ENCODE data around the gene DNAH6.
"Not testable (repeated sequence)": the region's sequence is repeated elsewhere in the genome, so short reads cannot be mapped to it uniquely, and the experiment has no call there.

The DNAH6 gene

GRCh38 chr2:84857566-84857965, 341.3 kb downstream of the DNAH6 start:
- Histone ChIP-seq H3K4me3 (ENCODE audit: insufficient read length, low read depth) (no peak overlapping the region), H3K36me3 (ENCODE audit: insufficient read depth, insufficient read length, low read length) (no peaks in the 10 kb centered on the region), H3K9me3 (ENCODE audit: insufficient read depth, low read length) (peaks cover 10% of the 10 kb centered on the region; the same call in 1 of the 2 replicates), H3K27me3 (ENCODE audit: insufficient read depth, insufficient read length) (peaks cover 46% of the 10 kb centered on the region), H3K4me1 (ENCODE audit: insufficient read depth, insufficient read length) (peaks cover 8% of the 10 kb centered on the region), H3K9ac (ENCODE audit: insufficient read length, low read depth) (no peak overlapping the region)
- TF ChIP-seq YY1 (IDR thresholded peaks at IDR 0.05; ENCODE audit: insufficient read depth, insufficient read length) (no peak), ZNF274 (IDR thresholded peaks at IDR 0.05; ENCODE audit: low read depth, low read length) (no peak), SUZ12 (IDR thresholded peaks at IDR 0.05; ENCODE audit: extremely low read depth, insufficient read depth, insufficient read length) (no peak)
- no peak for DNase-seq (ENCODE audit: low read depth, low spot score)

GRCh38 chr2:84858123-84858522, 341.8 kb downstream of the DNAH6 start:
- H3K4me3 ChIP-seq (ENCODE audit: insufficient read length, low read depth): no peak overlapping the region
- no peak for DNase-seq (ENCODE audit: low read depth, low spot score)

GRCh38 chr2:84858937-84859336, 342.6 kb downstream of the DNAH6 start:
- Histone ChIP-seq H3K4me1 (ENCODE audit: insufficient read depth, insufficient read length) (peaks cover 8% of the 10 kb centered on the region), H3K4me3 (ENCODE audit: insufficient read length, low read depth) (no peak overlapping the region), H3K36me3 (ENCODE audit: insufficient read depth, insufficient read length, low read length) (no peaks in the 10 kb centered on the region), H3K9me3 (ENCODE audit: insufficient read depth, low read length) (no peaks in the 10 kb centered on the region), H3K27me3 (ENCODE audit: insufficient read depth, insufficient read length) (peaks cover 41% of the 10 kb centered on the region), H3K9ac (ENCODE audit: insufficient read length, low read depth) (no peak overlapping the region)
- DNase-seq (ENCODE audit: low read depth, low spot score): no peak
- TF ChIP-seq SUZ12 (IDR thresholded peaks at IDR 0.05; ENCODE audit: extremely low read depth, insufficient read depth, insufficient read length) (no peak), ZNF274 (IDR thresholded peaks at IDR 0.05; ENCODE audit: low read depth, low read length) (no peak), YY1 (IDR thresholded peaks at IDR 0.05; ENCODE audit: insufficient read depth, insufficient read length) (no peak)

More at GRCh38 chr2:84858123-84858522, 341.8 kb downstream of the DNAH6 start:
- peaks cover 8% of the 10 kb centered on the region for H3K4me1 ChIP-seq (ENCODE audit: insufficient read depth, insufficient read length)
- no peak overlapping the region for H3K9ac ChIP-seq (ENCODE audit: insufficient read length, low read depth)
- no peaks in the 10 kb centered on the region for H3K36me3 ChIP-seq (ENCODE audit: insufficient read depth, insufficient read length, low read length)
- H3K9me3 ChIP-seq (ENCODE audit: insufficient read depth, low read length): peaks cover 5% of the 10 kb centered on the region; the same call in 1 of the 2 replicates
- TF ChIP-seq ZNF274 (IDR thresholded peaks at IDR 0.05; ENCODE audit: low read depth, low read length) (no peak), SUZ12 (IDR thresholded peaks at IDR 0.05; ENCODE audit: extremely low read depth, insufficient read depth, insufficient read length) (no peak), YY1 (IDR thresholded peaks at IDR 0.05; ENCODE audit: insufficient read depth, insufficient read length) (no peak)
- peaks cover 46% of the 10 kb centered on the region for H3K27me3 ChIP-seq (ENCODE audit: insufficient read depth, insufficient read length)

GRCh38 chr2:84861539-84861938, 345.2 kb downstream of the DNAH6 start:
- H3K9ac ChIP-seq (ENCODE audit: insufficient read length, low read depth): no peak overlapping the region
- DNase-seq (ENCODE audit: low read depth, low spot score): no peak
- no peak for TF ChIP-seq SUZ12 (IDR thresholded peaks at IDR 0.05; ENCODE audit: extremely low read depth, insufficient read depth, insufficient read length)
- TF ChIP-seq ZNF274 (IDR thresholded peaks at IDR 0.05; ENCODE audit: low read depth, low read length): no peak
- no peak for TF ChIP-seq YY1 (IDR thresholded peaks at IDR 0.05; ENCODE audit: insufficient read depth, insufficient read length)
- H3K4me3 ChIP-seq (ENCODE audit: insufficient read length, low read depth): no peak overlapping the region
- no peaks in the 10 kb centered on the region for H3K9me3 ChIP-seq (ENCODE audit: insufficient read depth, low read length)
- H3K4me1 ChIP-seq (ENCODE audit: insufficient read depth, insufficient read length): peaks cover 4% of the 10 kb centered on the region
- peaks cover 22% of the 10 kb centered on the region for H3K27me3 ChIP-seq (ENCODE audit: insufficient read depth, insufficient read length)
- H3K36me3 ChIP-seq (ENCODE audit: insufficient read depth, insufficient read length, low read length): no peaks in the 10 kb centered on the region

- no peaks in the 10 kb centered on the region for H3K36me3 ChIP-seq (ENCODE audit: insufficient read depth, insufficient read length, low read length)
- DNase-seq (ENCODE audit: low read depth, low spot score): no peak
- H3K4me3 ChIP-seq (ENCODE audit: insufficient read length, low read depth): no peak overlapping the region
- no peaks in the 10 kb centered on the region for H3K9me3 ChIP-seq (ENCODE audit: insufficient read depth, low read length)
- peaks cover 2% of the 10 kb centered on the region for H3K4me1 ChIP-seq (ENCODE audit: insufficient read depth, insufficient read length)
- H3K9ac ChIP-seq (ENCODE audit: insufficient read length, low read depth): no peak overlapping the region
- peaks cover 17% of the 10 kb centered on the region for H3K27me3 ChIP-seq (ENCODE audit: insufficient read depth, insufficient read length)
- TF ChIP-seq ZNF274 (IDR thresholded peaks at IDR 0.05; ENCODE audit: low read depth, low read length) (no peak), YY1 (IDR thresholded peaks at IDR 0.05; ENCODE audit: insufficient read depth, insufficient read length) (no peak), SUZ12 (IDR thresholded peaks at IDR 0.05; ENCODE audit: extremely low read depth, insufficient read depth, insufficient read length) (no peak)
Measured at GRCh38 chr2:84862006-84862405, 345.7 kb downstream of the DNAH6 start.

GRCh38 chr2:84865181-84865783, 349.0 kb downstream of the DNAH6 start:
- Histone ChIP-seq H3K27me3 (ENCODE audit: insufficient read depth, insufficient read length) (no peaks in the 10 kb centered on the region), H3K36me3 (ENCODE audit: insufficient read depth, insufficient read length, low read length) (no peaks in the 10 kb centered on the region), H3K4me1 (ENCODE audit: insufficient read depth, insufficient read length) (peaks cover 2% of the 10 kb centered on the region), H3K9ac (ENCODE audit: insufficient read length, low read depth) (no peak overlapping the region), H3K4me3 (ENCODE audit: insufficient read length, low read depth) (no peak overlapping the region), H3K9me3 (ENCODE audit: insufficient read depth, low read length) (no peaks in the 10 kb centered on the region)
- DNase-seq (ENCODE audit: low read depth, low spot score): no peak
- TF ChIP-seq ZNF274 (IDR thresholded peaks at IDR 0.05; ENCODE audit: low read depth, low read length) (no peak), SUZ12 (IDR thresholded peaks at IDR 0.05; ENCODE audit: extremely low read depth, insufficient read depth, insufficient read length) (no peak), YY1 (IDR thresholded peaks at IDR 0.05; ENCODE audit: insufficient read depth, insufficient read length) (no peak)

GRCh38 chr2:84866122-84866521, 349.8 kb downstream of the DNAH6 start:
- Histone ChIP-seq H3K4me1 (ENCODE audit: insufficient read depth, insufficient read length) (peaks cover 2% of the 10 kb centered on the region), H3K9ac (ENCODE audit: insufficient read length, low read depth) (no peak overlapping the region), H3K4me3 (ENCODE audit: insufficient read length, low read depth) (no peak overlapping the region), H3K36me3 (ENCODE audit: insufficient read depth, insufficient read length, low read length) (no peaks in the 10 kb centered on the region), H3K27me3 (ENCODE audit: insufficient read depth, insufficient read length) (no peaks in the 10 kb centered on the region), H3K9me3 (ENCODE audit: insufficient read depth, low read length) (no peaks in the 10 kb centered on the region)
- DNase-seq (ENCODE audit: low read depth, low spot score): no peak
- no peak for TF ChIP-seq YY1 (IDR thresholded peaks at IDR 0.05; ENCODE audit: insufficient read depth, insufficient read length)
- TF ChIP-seq SUZ12 (IDR thresholded peaks at IDR 0.05; ENCODE audit: extremely low read depth, insufficient read depth, insufficient read length): no peak
- no peak for TF ChIP-seq ZNF274 (IDR thresholded peaks at IDR 0.05; ENCODE audit: low read depth, low read length)

GRCh38 chr2:84868327-84868726, 352.0 kb downstream of the DNAH6 start:
- H3K9ac ChIP-seq (ENCODE audit: insufficient read length, low read depth); H3K36me3 ChIP-seq (ENCODE audit: insufficient read depth, insufficient read length, low read length); H3K9me3 ChIP-seq (ENCODE audit: insufficient read depth, low read length); H3K27me3 ChIP-seq (ENCODE audit: insufficient read depth, insufficient read length); H3K4me1 ChIP-seq (ENCODE audit: insufficient read depth, insufficient read length); DNase-seq (ENCODE audit: low read depth, low spot score); H3K4me3 ChIP-seq (ENCODE audit: insufficient read length, low read depth): not testable (repeated sequence)

Data from NT2/D1 (cell line).